ENCODE data around the gene RCCD1. TPM values are rescaled to one million over a fixed set of nuclear protein-coding genes. Genes with fewer than 3 reads are reported as not detected.

RCCD1 gene
- total and polyA plus RNA-seq, 9 of the 15 experiments (the other 6 are each of a cell fraction or from before 2014, with no cell fraction given): 11.1 to 51.4 (median 24.7) TPM

GRCh38 chr15:90955624-90956273, 1.1 kb downstream of the RCCD1 start (continued):
- 0 out of 2 replicates have a peak, but pooled peaks have one; percentile 24 for TF ChIP-seq CREB1 (IDR thresholded peaks at IDR 0.05)
- TF ChIP-seq CREB1 (CRISPR knock-in tag; IDR thresholded peaks at IDR 0.05): no peak
- TF ChIP-seq THAP12 (CRISPR knock-in tag; IDR thresholded peaks at IDR 0.05): 0 out of 2 replicates have a peak, but pooled peaks have one; percentile 40
- 0 out of 4 replicates have a peak, but pooled peaks of 1 of the 2 experiments have one; percentile 15 for TF ChIP-seq SIN3A (IDR thresholded peaks at IDR 0.05; ENCODE audit: borderline replicate concordance in 2 of 2, control insufficient read depth in 1 of 2, low read depth in 2 of 2, low read length in 2 of 2)

GRCh38 chr15:90956274-90957030, 1.8 kb downstream of the RCCD1 start:
- ATAC-seq (no peak), DNase-seq (ENCODE audit: extremely low read depth in 1 of 4, low spot score in 3 of 4) (peak in 2 of 4 experiments; percentile 37 to 39), FAIRE-seq (no peak)
- Histone ChIP-seq H3K27ac (ENCODE audit: extremely low read depth, low read depth, low read length) (peak overlapping the region; percentile 95), H3K4me3 (peak overlapping the region; percentile 50), H3K27me3 (ENCODE audit: control insufficient read depth in 2 of 2, insufficient read depth in 2 of 2, low read length in 2 of 2) (no peaks in the 10 kb centered on the region), H3K4me2 (ENCODE audit: insufficient read depth, low read length) (peak overlapping the region; percentile 79), H2AFZ (ENCODE audit: low read depth, low read length) (no peak overlapping the region), H3K9me3 (replicated peaks; ENCODE audit: control insufficient read depth, insufficient read depth, low read depth, low read length) (no peaks in the 10 kb centered on the region), H3K36me3 (ENCODE audit: control insufficient read depth, insufficient read depth, low read length) (peaks cover 62% of the 10 kb centered on the region; the same call in 2 of the 3 replicates), H3K79me2 (ENCODE audit: control insufficient read depth, insufficient read depth, low read length) (peaks cover 27% of the 10 kb centered on the region), H4K20me1 (replicated peaks; ENCODE audit: control insufficient read depth, insufficient read depth, low read length) (no peaks in the 10 kb centered on the region), H3K9ac (ENCODE audit: insufficient read depth in 1 of 2, low read depth in 2 of 2, low read length in 2 of 2) (peak overlapping the region; percentile 91 to 92), H3K9me1 (ENCODE audit: control insufficient read depth, insufficient read depth, low read length) (no peaks in the 10 kb centered on the region), H3K4me1 (replicated peaks in 1 of 2; ENCODE audit: control insufficient read depth in 2 of 2, insufficient read depth in 2 of 2, low read length in 2 of 2) (peaks cover 8 to 44% of the 10 kb centered on the region in 2 experiments; a peak in 4 of 5 replicates)
- BruUV-seq (replicated peaks): no TSS peak
- intact Hi-C loops (cut with micrococcal nuclease): loop anchor here (5.0 kb wide), 1 partner anchor 36 kb away; the partner anchor contains the start of gene PRC1
- ChIA-PET POLR2A (interaction anchor here (0.7 to 2.6 kb wide), 8 partner anchors 9 to 49 kb away, joined by 3 to 14 read pairs (median 4); partner anchors contain the start of genes HDDC3 and UNC45A), CTCF (ENCODE audit: low intra/inter-chr PET ratio) (no interaction called here)
- WGBS (ENCODE audit: insufficient coverage, low coverage, missing lambda C conversion rate): 93% methylated on average over 38 of the region's 56 CpGs
- in situ Hi-C loops (cut with MboI): no loop called here
- TF ChIP-seq CC2D1A (IDR thresholded peaks at IDR 0.05) (no peak), CTCF (IDR thresholded peaks at IDR 0.05 in 2 of 3, conservative IDR thresholded peaks at IDR 0.05 in 1 of 3; ENCODE audit: insufficient read depth in 2 of 3, low read depth in 1 of 3, low read length in 3 of 3) (peak in 2 of 3 experiments; percentile 5 to 6; a peak in 1 of 6 replicates), POLR2G (IDR thresholded peaks at IDR 0.05; ENCODE audit: low read depth, low read length) (peak; percentile 66), EP400 (IDR thresholded peaks at IDR 0.05) (no peak), MXD1 (CRISPR knock-in tag; IDR thresholded peaks at IDR 0.05; ENCODE audit: borderline replicate concordance, poor library complexity, severe bottlenecking) (no peak), NFE2L1 (tag; IDR thresholded peaks at IDR 0.05; ENCODE audit: borderline replicate concordance, low read depth) (no peak), HMGN3 (IDR thresholded peaks at IDR 0.05; ENCODE audit: borderline replicate concordance, extremely low read depth, insufficient read length, low read depth, low read length) (no peak), C11orf30 (IDR thresholded peaks at IDR 0.05; ENCODE audit: low read depth) (no peak)

Measured in K562 (cell line).